IMR-90 (cell line): ENCODE data around the gene PRKCH. TPM values are rescaled to one million over a fixed set of nuclear protein-coding genes. Genes with fewer than 3 reads are reported as not detected.

Source experiments
- ATAC-seq: fragments of 200-7000 bp; cut with Tn5 transposase; 2 replicates; pipeline ENCODE4 v1.9.1; 2020; ENCODE audit warnings: low read depth, mild to moderate bottlenecking, moderate library complexity
- BruUV-seq: library from RNA; stranded (reverse); fragments of 400-500 nt; replicated peaks from 2 replicates; lab custom pipeline; 2021; lab: Mats Ljungman, UMichigan
- CTCF ChIA-PET: fragments of 300-600 bp; formaldehyde crosslinking; extraction: SDS; loops from one replicate; lab custom pipeline; 2021; ENCODE audit warnings: antibody characterized with exemption; lab: Yijun Ruan, JAX
- POLR2A ChIA-PET: fragments of 300-600 bp; sonication (Branson Sonifier 250); formaldehyde crosslinking; loops from one replicate; lab custom pipeline; 2022; ENCODE audit warnings: antibody characterized with exemption; ENCODE audit not compliant: unreplicated experiment; lab: Charles Lee
- DNase-seq: peaks from one replicate; pipeline ENCODE4 v3.0.0; 2013
- H2AFZ ChIP-seq: replicated peaks from 2 replicates; pipeline ENCODE3; 2013; ENCODE audit warnings: low read length, mild to moderate bottlenecking; ENCODE audit not compliant: poor library complexity
- H2AK5ac ChIP-seq: 2 replicates; pipeline ENCODE4 v1.6.1; 2013; ENCODE audit warnings: low read depth, low read length, inconsistent platforms
- H2AK9ac ChIP-seq: replicated peaks from 2 replicates; pipeline ENCODE3; 2013; ENCODE audit warnings: mild to moderate bottlenecking, low read depth, low read length, moderate library complexity; ENCODE audit not compliant: poor library complexity
- H2BK120ac ChIP-seq: 2 replicates; pipeline ENCODE4 v1.6.1; 2013; ENCODE audit warnings: low read depth, low read length, inconsistent platforms
- H2BK15ac ChIP-seq: 3 replicates; pipeline ENCODE4 v1.6.1; 2013; ENCODE audit warnings: low read depth, low read length, inconsistent platforms
- H2BK20ac ChIP-seq: 2 replicates; pipeline ENCODE4 v1.6.1; 2013; ENCODE audit warnings: low read depth, mild to moderate bottlenecking, inconsistent platforms, low read length, moderate library complexity
- H2BK5ac ChIP-seq: 2 replicates; pipeline ENCODE4 v1.6.1; 2013; ENCODE audit warnings: mild to moderate bottlenecking, low read depth, low read length, inconsistent platforms; ENCODE audit not compliant: poor library complexity, severe bottlenecking
- H3K14ac ChIP-seq: replicated peaks from 2 replicates; pipeline ENCODE4 v1.6.1; 2013; ENCODE audit warnings: low read depth, low read length, inconsistent platforms
- H3K18ac ChIP-seq: 2 replicates; pipeline ENCODE4 v1.6.1; 2013; ENCODE audit warnings: low read depth, low read length, control low read depth
- H3K23ac ChIP-seq: 2 replicates; pipeline ENCODE4 v1.6.1; 2013; ENCODE audit warnings: low read depth, low read length, inconsistent platforms
- H3K27ac ChIP-seq: 2 replicates; pipeline ENCODE4 v1.5.1; 2013; ENCODE audit warnings: mild to moderate bottlenecking, control low read depth, low read length; ENCODE audit not compliant: insufficient read depth
- H3K27me3 ChIP-seq: 2 replicates; pipeline ENCODE4 v1.6.1; 2013; ENCODE audit warnings: low read length; ENCODE audit not compliant: control insufficient read depth, insufficient read depth
- H3K36me3 ChIP-seq: 2 replicates; pipeline ENCODE4 v1.6.1; 2013; ENCODE audit warnings: low read length, mixed read lengths; ENCODE audit not compliant: control insufficient read depth, insufficient read depth
- H3K4ac ChIP-seq: 2 replicates; pipeline ENCODE4 v1.6.1; 2013; ENCODE audit warnings: low read depth, low read length, inconsistent platforms
- H3K4me1 ChIP-seq: 2 replicates; pipeline ENCODE4 v1.6.1; 2013; ENCODE audit warnings: low read length, mixed read lengths; ENCODE audit not compliant: control insufficient read depth, insufficient read depth
- H3K4me2 ChIP-seq: 2 replicates; pipeline ENCODE4 v1.6.1; 2013; ENCODE audit warnings: low read depth, mild to moderate bottlenecking, control low read depth, low read length, moderate library complexity
- H3K4me3 ChIP-seq: 2 replicates; pipeline ENCODE4 v1.5.1; 2013; ENCODE audit warnings: low read depth, mild to moderate bottlenecking, control low read depth, low read length, moderate library complexity; ENCODE audit not compliant: insufficient read depth
- H3K56ac ChIP-seq: 2 replicates; pipeline ENCODE4 v1.6.1; 2013; ENCODE audit warnings: low read length, inconsistent platforms; ENCODE audit not compliant: insufficient read depth; ENCODE audit errors: extremely low read depth
- H3K79me1 ChIP-seq, 2 experiments: 2 replicates each; pipeline ENCODE4 v1.6.1; 2013; ENCODE audit warnings: low read length in 2 of 2, inconsistent platforms in 1 of 2, low read depth in 1 of 2
- H3K9ac ChIP-seq: 2 replicates; pipeline ENCODE4 v1.6.1; 2013; ENCODE audit warnings: low read depth, low read length, control low read depth
- H3K9me1 ChIP-seq: 2 replicates; pipeline ENCODE4 v1.6.1; 2013; ENCODE audit warnings: low read length, inconsistent platforms; ENCODE audit not compliant: insufficient read depth
- H3K9me3 ChIP-seq: 2 replicates; pipeline ENCODE4 v1.6.1; 2013; ENCODE audit warnings: low read length; ENCODE audit not compliant: control insufficient read depth, insufficient read depth
- H4K20me1 ChIP-seq: 2 replicates; pipeline ENCODE4 v1.6.1; 2013; ENCODE audit warnings: low read length, inconsistent platforms; ENCODE audit not compliant: insufficient read depth
- H4K5ac ChIP-seq: 2 replicates; pipeline ENCODE4 v1.6.1; 2013; ENCODE audit warnings: mild to moderate bottlenecking, low read depth, low read length, control low read depth
- H4K8ac ChIP-seq, 2 experiments: 2 replicates each; pipeline ENCODE4 v1.6.1; 2013; ENCODE audit warnings: low read depth in 2 of 2, low read length in 2 of 2, control low read depth in 1 of 2, inconsistent platforms in 1 of 2
- H4K91ac ChIP-seq: 2 replicates; pipeline ENCODE4 v1.6.1; 2013; ENCODE audit warnings: low read depth, low read length, inconsistent platforms; ENCODE audit not compliant: insufficient read depth
- CEBPB ChIP-seq: IDR thresholded peaks from 2 replicates; pipeline ENCODE4 v1.6.1; 2012; ENCODE audit warnings: low read depth, low read length, improper control_type of control experiment
- MAZ ChIP-seq: IDR thresholded peaks from 2 replicates; pipeline ENCODE4 v1.6.1; 2012; ENCODE audit warnings: low read depth, mild to moderate bottlenecking, low read length, improper control_type of control experiment, moderate library complexity, borderline replicate concordance
- NFE2L2 ChIP-seq: fragments of 150-350 bp; IDR thresholded peaks from 2 replicates; pipeline ENCODE4 v1.6.1; 2016; ENCODE audit warnings: low read depth, mild to moderate bottlenecking, low read length
- POLR2A ChIP-seq: IDR thresholded peaks from 2 replicates; pipeline ENCODE4 v1.6.1; 2012; ENCODE audit warnings: mild to moderate bottlenecking, low read depth, low read length
- RAD21 ChIP-seq: IDR thresholded peaks from 2 replicates; pipeline ENCODE4 v1.6.1; 2012; ENCODE audit warnings: low read length, improper control_type of control experiment
- USF2 ChIP-seq: fragments of 150-350 bp; IDR thresholded peaks from 2 replicates; pipeline ENCODE4 v1.6.1; 2017; ENCODE audit warnings: mild to moderate bottlenecking, antibody characterized with exemption, low read length, low read depth
- WGBS, 2 experiments: methylation state at CpG; one replicate each; pipeline versions ENCODE4 v1.1.5 to v1.1.7; 2013; ENCODE audit warnings: missing lambda C conversion rate in 2 of 2; ENCODE audit not compliant: insufficient read length in 1 of 2; ENCODE audit errors: extremely low coverage in 2 of 2; 5-methylcytosine and 5-hydroxymethylcytosine counted together
- dilution Hi-C: fragments of 300-500 bp; cut with HindIII; formaldehyde crosslinking; loops from one replicate; pipeline ENCODE4 v1.14.3; 2018; ENCODE audit warnings: low sequenced_read_pairs; ENCODE audit not compliant: unreplicated experiment
- in situ Hi-C: fragments of 300-500 bp; cut with MboI; formaldehyde crosslinking; loops from 3 replicates; pipeline ENCODE4 v1.14.3; 2019; ENCODE audit warnings: low sequenced_read_pairs, inconsistent platforms, mixed read lengths
- intact Hi-C: fragments of 100-400 bp; cut with micrococcal nuclease; formaldehyde crosslinking; loops from 2 replicates; pipeline ENCODE4 v1.10.0; 2022
- polyA plus RNA-seq, 3 experiments: library from polyadenylated mRNA; depleted of rRNA; stranded (reverse); fragments of >200 nt; gene quantifications; 2 replicates each; pipeline ENCODE4 v1.2.3, GENCODE V29; 2012; ENCODE audit warnings: low replicate concordance in 1 of 3
- total RNA-seq: library from RNA; depleted of rRNA; stranded (reverse); fragments of >200 nt; gene quantifications from 2 replicates; pipeline ENCODE4 v1.2.3, GENCODE V29; 2012
- TF ChIP-seq, protein P1 (sequence below): fragments of 150-350 bp; IDR thresholded peaks from 2 replicates; pipeline ENCODE4 v1.6.1; 2016; ENCODE audit warnings: low read depth, mild to moderate bottlenecking, low read length, moderate library complexity, borderline replicate concordance
- TF ChIP-seq, protein P2 (sequence below): conservative IDR thresholded peaks from 2 replicates; pipeline ENCODE4 v1.5.1; 2012; ENCODE audit warnings: mild to moderate bottlenecking, low read depth, low read length, improper control_type of control experiment

PRKCH gene
- total and polyA plus RNA-seq, 2 of the 4 experiments (the other 2 are of a cell fraction), result 1.6 to 2.3 TPM

GRCh38 chr14:61342486-61342885 is 21.1 kb downstream of the PRKCH start:
- Histone ChIP-seq H4K20me1 (no peaks in the 10 kb centered on the region), H3K9me3 (no peaks in the 10 kb centered on the region), H4K8ac (no peak overlapping the region), H3K23ac (no peak overlapping the region), H3K4me1 (no peaks in the 10 kb centered on the region), H2BK15ac (no peak overlapping the region), H2BK120ac (no peak overlapping the region), H3K79me1 (no peaks in the 10 kb centered on the region), H2AFZ (no peak overlapping the region), H3K9me1 (no peaks in the 10 kb centered on the region), H4K91ac (no peak overlapping the region), H3K4me3 (no peak overlapping the region), H3K56ac (no peak overlapping the region), H3K27me3 (peaks cover 21% of the 10 kb centered on the region), H2AK5ac (no peak overlapping the region), H3K18ac (no peak overlapping the region), H3K4ac (no peak overlapping the region), H3K9ac (no peak overlapping the region), H4K5ac (no peak overlapping the region), H3K4me2 (no peak overlapping the region), H3K14ac (no peak overlapping the region), H3K36me3 (no peaks in the 10 kb centered on the region), H2BK5ac (no peak overlapping the region), H2AK9ac (no peak overlapping the region), H3K27ac (no peak overlapping the region), H2BK20ac (no peak overlapping the region)
- no CpG with 5 or more reads among the region's 5 CpGs for WGBS, 2 experiments
- ATAC-seq (no peak), DNase-seq (no peak)
- BruUV-seq, result no TSS peak
- dilution Hi-C loops (no loop called here), in situ Hi-C loops (no loop called here), intact Hi-C loops (no loop called here)
- no peak for TF ChIP-seq RAD21
- TF ChIP-seq, protein P1, sequence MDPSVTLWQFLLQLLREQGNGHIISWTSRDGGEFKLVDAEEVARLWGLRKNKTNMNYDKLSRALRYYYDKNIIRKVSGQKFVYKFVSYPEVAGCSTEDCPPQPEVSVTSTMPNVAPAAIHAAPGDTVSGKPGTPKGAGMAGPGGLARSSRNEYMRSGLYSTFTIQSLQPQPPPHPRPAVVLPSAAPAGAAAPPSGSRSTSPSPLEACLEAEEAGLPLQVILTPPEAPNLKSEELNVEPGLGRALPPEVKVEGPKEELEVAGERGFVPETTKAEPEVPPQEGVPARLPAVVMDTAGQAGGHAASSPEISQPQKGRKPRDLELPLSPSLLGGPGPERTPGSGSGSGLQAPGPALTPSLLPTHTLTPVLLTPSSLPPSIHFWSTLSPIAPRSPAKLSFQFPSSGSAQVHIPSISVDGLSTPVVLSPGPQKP, result no peak
- no peak for TF ChIP-seq CEBPB
- TF ChIP-seq MAZ, result no peak
- TF ChIP-seq, protein P2, sequence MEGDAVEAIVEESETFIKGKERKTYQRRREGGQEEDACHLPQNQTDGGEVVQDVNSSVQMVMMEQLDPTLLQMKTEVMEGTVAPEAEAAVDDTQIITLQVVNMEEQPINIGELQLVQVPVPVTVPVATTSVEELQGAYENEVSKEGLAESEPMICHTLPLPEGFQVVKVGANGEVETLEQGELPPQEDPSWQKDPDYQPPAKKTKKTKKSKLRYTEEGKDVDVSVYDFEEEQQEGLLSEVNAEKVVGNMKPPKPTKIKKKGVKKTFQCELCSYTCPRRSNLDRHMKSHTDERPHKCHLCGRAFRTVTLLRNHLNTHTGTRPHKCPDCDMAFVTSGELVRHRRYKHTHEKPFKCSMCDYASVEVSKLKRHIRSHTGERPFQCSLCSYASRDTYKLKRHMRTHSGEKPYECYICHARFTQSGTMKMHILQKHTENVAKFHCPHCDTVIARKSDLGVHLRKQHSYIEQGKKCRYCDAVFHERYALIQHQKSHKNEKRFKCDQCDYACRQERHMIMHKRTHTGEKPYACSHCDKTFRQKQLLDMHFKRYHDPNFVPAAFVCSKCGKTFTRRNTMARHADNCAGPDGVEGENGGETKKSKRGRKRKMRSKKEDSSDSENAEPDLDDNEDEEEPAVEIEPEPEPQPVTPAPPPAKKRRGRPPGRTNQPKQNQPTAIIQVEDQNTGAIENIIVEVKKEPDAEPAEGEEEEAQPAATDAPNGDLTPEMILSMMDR, result no peak
- TF ChIP-seq NFE2L2, result no peak
- TF ChIP-seq USF2, result no peak
- TF ChIP-seq POLR2A, result no peak
- ChIA-PET CTCF (no interaction called here), POLR2A (no interaction called here)
